Fibroblast of lung (primary cell): ENCODE data around the gene RFX1. TPM values are rescaled to one million over a fixed set of nuclear protein-coding genes. Genes with fewer than 3 reads are reported as not detected.

Experiments
- DNase-seq, 2 donors: peaks; one replicate each; pipeline versions ENCODE4 v3.0.0 to v3.0.0-alpha.2; 2010; ENCODE audit warnings: low read depth in 2 of 2
- H2AFZ ChIP-seq: 2 replicates; pipeline ENCODE4 v1.5.1; 2012; ENCODE audit warnings: low read length, control low read depth, inconsistent platforms
- H3K27ac ChIP-seq: 2 replicates; pipeline ENCODE4 v1.5.1; 2011; ENCODE audit warnings: low read length, control low read depth; ENCODE audit not compliant: insufficient read depth
- H3K27me3 ChIP-seq: 2 replicates; pipeline ENCODE4 v1.5.1; 2011; ENCODE audit warnings: mild to moderate bottlenecking, low read length; ENCODE audit not compliant: control insufficient read depth, insufficient read depth
- H3K36me3 ChIP-seq: 2 replicates; pipeline ENCODE4 v1.5.1; 2011; ENCODE audit warnings: low read length; ENCODE audit not compliant: control insufficient read depth, insufficient read depth
- H3K4me1 ChIP-seq: 2 replicates; pipeline ENCODE4 v1.5.1; 2011; ENCODE audit warnings: low read length; ENCODE audit not compliant: control insufficient read depth, insufficient read depth; ENCODE audit errors: extremely low read depth
- H3K4me2 ChIP-seq: 2 replicates; pipeline ENCODE4 v1.5.1; 2011; ENCODE audit warnings: low read length, control low read depth; ENCODE audit not compliant: insufficient read depth; ENCODE audit errors: extremely low read depth
- H3K4me3 ChIP-seq, 4 experiments: fragments of 200-600 bp in 1 of 4; sonication (generic) in 1 of 4; replicated peaks in 1 of 4; 2 replicates each; pipeline ENCODE4 v1.5.1; 2011 to 2016; ENCODE audit warnings: low read length in 4 of 4, low read depth in 3 of 4, mild to moderate bottlenecking in 3 of 4, control low read depth in 2 of 4, inconsistent platforms in 1 of 4, mixed read lengths in 1 of 4; ENCODE audit not compliant: insufficient read depth in 1 of 4; ENCODE audit errors: control extremely low read depth in 1 of 4
- H3K79me2 ChIP-seq: 2 replicates; pipeline ENCODE4 v1.5.1; 2012; ENCODE audit warnings: mild to moderate bottlenecking, low read length, inconsistent platforms; ENCODE audit not compliant: control insufficient read depth, insufficient read depth
- H3K9ac ChIP-seq: 2 replicates; pipeline ENCODE4 v1.5.1; 2011; ENCODE audit warnings: mild to moderate bottlenecking, low read length, control low read depth; ENCODE audit not compliant: insufficient read depth
- H3K9me3 ChIP-seq: 2 replicates; pipeline ENCODE4 v1.5.1; 2012; ENCODE audit warnings: low read depth, low read length; ENCODE audit not compliant: control insufficient read depth, insufficient read depth
- H4K20me1 ChIP-seq: 2 replicates; pipeline ENCODE4 v1.5.1; 2011; ENCODE audit warnings: low read length; ENCODE audit not compliant: control insufficient read depth, insufficient read depth; ENCODE audit errors: extremely low read depth
- CTCF ChIP-seq, 2 donors: IDR thresholded peaks in 1 of 2; conservative IDR thresholded peaks in 1 of 2; 1 replicate in 1 of 2; 2 replicates in 1 of 2; pipeline ENCODE4 v1.5.1; 2011 to 2012; ENCODE audit warnings: low read length in 2 of 2, control low read depth in 1 of 2, inconsistent platforms in 1 of 2, low read depth in 1 of 2, mild to moderate bottlenecking in 1 of 2
- EZH2 ChIP-seq: IDR thresholded peaks from 2 replicates; pipeline ENCODE4 v1.5.1; 2012; ENCODE audit warnings: low read length, control low read depth, mild to moderate bottlenecking; ENCODE audit errors: missing control alignments
- polyA plus RNA-seq, 2 donors: library from polyadenylated mRNA; depleted of rRNA in 1 of 2; stranded (reverse) in 1 of 2; unstranded in 1 of 2; fragments of >200 nt; gene quantifications; 2 replicates each; pipeline ENCODE4 v1.2.1, GENCODE V29; 2011 to 2012; ENCODE audit warnings: missing spikeins in 1 of 2
- total RNA-seq: library from RNA; depleted of rRNA; stranded (reverse); fragments of >200 nt; gene quantifications from 2 replicates; pipeline ENCODE4 v1.2.1, GENCODE V29; 2014

The RFX1 gene
- total and polyA plus RNA-seq, 2 donors (not counting 1 experiment from before 2014, with no cell fraction given): 0.44 to 2.6 TPM

DNA sequence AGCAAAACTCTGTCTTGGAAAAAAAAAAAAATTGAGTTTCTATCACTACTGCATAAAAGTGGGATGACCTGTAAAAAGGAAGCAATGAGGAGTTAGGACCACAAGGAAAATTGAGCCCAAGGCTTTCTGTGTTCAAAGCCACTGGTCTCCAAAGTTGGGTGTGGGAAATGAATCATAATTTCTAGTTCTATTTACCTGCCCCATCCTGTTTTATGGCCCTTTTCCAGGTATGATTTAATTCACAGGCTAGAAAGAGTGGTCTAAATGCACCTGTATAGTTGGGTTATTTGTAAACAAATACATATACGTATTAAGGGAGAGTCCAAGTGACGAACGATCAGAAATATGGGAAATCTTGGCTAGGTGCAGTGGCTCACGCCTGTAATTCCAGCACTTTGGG lies 59.7 kb downstream of the RFX1 start:
- H3K27me3 ChIP-seq: no peaks in the 10 kb centered on the region
- no peak overlapping the region for H3K4me2 ChIP-seq
- TF ChIP-seq EZH2 (no peak), CTCF (conservative IDR thresholded peaks at IDR 0.05 in 1 of 2, IDR thresholded peaks at IDR 0.05 in 1 of 2; ENCODE audit: low read depth in 1 of 2, low read length in 2 of 2) (no peak)
- no peaks in the 10 kb centered on the region for H3K9me3 ChIP-seq
- no peaks in the 10 kb centered on the region for H3K79me2 ChIP-seq
- no peak overlapping the region for H2AFZ ChIP-seq
- no peak for DNase-seq
- H3K4me3 ChIP-seq: no peak overlapping the region
- H4K20me1 ChIP-seq: no peaks in the 10 kb centered on the region
- no peaks in the 10 kb centered on the region for H3K4me1 ChIP-seq
- H3K27ac ChIP-seq: no peak overlapping the region
- H3K9ac ChIP-seq: no peak overlapping the region
- no peaks in the 10 kb centered on the region for H3K36me3 ChIP-seq

DNA sequence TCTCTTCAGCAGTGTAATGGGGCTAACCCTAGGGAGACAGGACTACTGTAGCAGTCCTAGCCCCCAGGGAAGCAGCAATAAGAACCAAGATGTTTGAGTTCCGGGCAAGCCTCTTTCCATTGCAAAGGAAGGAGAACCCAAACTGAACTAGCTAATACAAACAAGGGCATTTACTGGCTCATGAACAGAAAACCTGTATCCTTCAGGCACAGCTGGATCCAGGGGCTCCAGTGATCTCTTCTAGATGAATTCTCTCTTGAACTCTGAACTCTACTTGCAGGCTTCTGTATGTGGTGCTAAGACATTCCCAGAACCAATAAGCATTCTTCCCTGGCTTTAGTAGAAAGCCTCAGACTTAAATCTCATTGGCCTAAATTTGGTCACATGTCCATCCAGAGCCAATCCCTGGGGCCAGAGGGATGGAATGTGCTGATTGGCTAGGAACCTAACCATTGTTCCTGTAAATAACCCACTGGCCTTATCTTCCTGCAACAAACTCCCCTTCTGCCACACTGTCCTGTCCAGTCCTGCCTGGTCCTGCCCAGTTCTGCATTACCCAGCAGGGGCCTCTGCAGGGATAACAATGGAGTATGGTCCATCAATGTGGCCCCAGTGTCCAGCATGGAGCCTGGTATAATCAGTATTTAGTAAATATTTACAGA lies 64.0 kb downstream of the RFX1 start:
- H3K27ac ChIP-seq: no peak overlapping the region
- no peak overlapping the region for H3K4me2 ChIP-seq
- H4K20me1 ChIP-seq: no peaks in the 10 kb centered on the region
- H3K79me2 ChIP-seq: no peaks in the 10 kb centered on the region
- H3K36me3 ChIP-seq: no peaks in the 10 kb centered on the region
- H3K4me1 ChIP-seq: peaks cover 6% of the 10 kb centered on the region
- no peaks in the 10 kb centered on the region for H3K9me3 ChIP-seq
- H3K4me3 ChIP-seq: no peak overlapping the region
- no peak overlapping the region for H3K9ac ChIP-seq
- no peak for DNase-seq
- H2AFZ ChIP-seq: no peak overlapping the region
- TF ChIP-seq EZH2 (no peak), CTCF (conservative IDR thresholded peaks at IDR 0.05 in 1 of 2, IDR thresholded peaks at IDR 0.05 in 1 of 2; ENCODE audit: low read depth in 1 of 2, low read length in 2 of 2) (no peak)
- no peaks in the 10 kb centered on the region for H3K27me3 ChIP-seq

DNA sequence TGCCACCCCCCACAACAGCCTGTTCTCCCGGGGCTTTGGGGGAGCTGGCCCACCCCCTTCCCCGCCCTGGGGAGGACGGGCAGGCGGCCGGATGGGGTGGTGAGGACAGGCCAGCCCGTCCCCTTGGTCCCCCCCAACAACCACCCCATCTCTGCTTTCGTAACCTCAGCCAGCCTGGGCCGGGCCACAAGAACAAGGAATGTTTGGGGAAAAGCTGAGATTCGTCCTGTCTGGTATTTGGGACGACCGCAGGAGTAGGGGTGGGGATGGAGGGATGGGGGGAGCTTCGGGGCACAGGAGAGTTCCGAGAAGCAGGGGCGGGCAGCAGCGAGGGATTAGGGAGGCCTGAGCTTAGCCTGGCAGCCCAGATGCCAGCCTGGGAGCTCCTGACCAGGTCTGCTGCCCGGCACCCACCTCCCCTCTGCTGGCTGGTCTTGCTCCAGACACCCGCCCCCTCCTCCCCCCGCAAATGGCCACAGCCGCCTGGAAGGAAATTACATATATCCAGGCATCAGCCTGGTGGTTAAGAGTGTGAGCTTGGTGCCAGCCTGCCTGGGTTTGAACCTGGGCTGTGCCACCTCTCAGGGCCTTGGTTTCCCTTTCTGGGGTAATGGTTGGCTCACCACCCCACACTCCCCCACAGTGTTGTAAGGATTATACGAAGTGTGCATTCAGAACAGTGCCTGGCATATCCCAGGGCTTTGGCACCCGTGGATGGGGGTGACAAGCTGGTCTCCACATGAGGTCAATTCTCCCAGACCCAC lies 67.6 kb downstream of the RFX1 start, which contains the start of gene PODNL1:
Gene PODNL1 (minus strand): TSS at position 117 of the 764 bp plus-strand sequence. CDS start 236 bp downstream, outside the sequence.
- peak within 1 kb of the TSS; percentile 21 for H2AFZ ChIP-seq
- H3K36me3 ChIP-seq: no peaks in the 10 kb centered on the region
- no peaks in the 10 kb centered on the region for H3K27me3 ChIP-seq
- H3K27ac ChIP-seq: no peak within 1 kb of the TSS
- H3K79me2 ChIP-seq: no peaks in the 10 kb centered on the region
- DNase-seq: peak; percentile 74 to 87
- H3K4me2 ChIP-seq: peak within 1 kb of the TSS; percentile 28
- H3K4me1 ChIP-seq: peaks cover 6% of the 10 kb centered on the region
- no peaks in the 10 kb centered on the region for H4K20me1 ChIP-seq
- H3K9ac ChIP-seq: peak within 1 kb of the TSS; percentile 16
- peak within 1 kb of the TSS; percentile 20 to 65 (median 32) for H3K4me3 ChIP-seq
- TF ChIP-seq CTCF (conservative IDR thresholded peaks at IDR 0.05 in 1 of 2, IDR thresholded peaks at IDR 0.05 in 1 of 2; ENCODE audit: low read depth in 1 of 2, low read length in 2 of 2) (no peak), EZH2 (no peak)
- no peaks in the 10 kb centered on the region for H3K9me3 ChIP-seq
